GM12864 (cell line): ENCODE measurements around the gene FBXL20.
"Not testable (repeated sequence)": the region's sequence is repeated elsewhere in the genome, so short reads cannot be mapped to it uniquely, and the experiment has no call there.

ENCODE experiments used
- DNase-seq: peaks from one replicate; pipeline ENCODE4 v3.0.0-alpha.2; 2011; ENCODE audit warnings: low read depth
- H3K4me3 ChIP-seq: 2 replicates; pipeline ENCODE4 v1.5.1; 2011; ENCODE audit warnings: mild to moderate bottlenecking, low read depth, low read length, control low read depth
- CTCF ChIP-seq: IDR thresholded peaks from 2 replicates; pipeline ENCODE4 v1.5.1; 2011; ENCODE audit warnings: low read depth, mild to moderate bottlenecking, moderate library complexity, low read length, control low read depth, inconsistent platforms; ENCODE audit errors: missing control alignments

FBXL20 gene

GRCh38 chr17:39252788-39253460 is 148.5 kb downstream of the FBXL20 start:
- H3K4me3 ChIP-seq: no peak overlapping the region
- TF ChIP-seq CTCF: no peak
- DNase-seq: no peak

GRCh38 chr17:39251997-39252396 is 149.4 kb downstream of the FBXL20 start:
- no peak overlapping the region for H3K4me3 ChIP-seq
- DNase-seq: no peak
- no peak for TF ChIP-seq CTCF

GRCh38 chr17:39250076-39250475 is 151.3 kb downstream of the FBXL20 start:
- not testable (repeated sequence) for H3K4me3 ChIP-seq, DNase-seq

- no peak for DNase-seq
- no peak for TF ChIP-seq CTCF
- H3K4me3 ChIP-seq: no peak overlapping the region
Observed at GRCh38 chr17:39246274-39246673, 155.2 kb downstream of the FBXL20 start.

- DNase-seq: peak; percentile 54
- peak; percentile 94 for TF ChIP-seq CTCF
- H3K4me3 ChIP-seq: no peak overlapping the region
Observed at GRCh38 chr17:39244600-39245570, 156.5 kb downstream of the FBXL20 start.

GRCh38 chr17:39244016-39244599 is 157.3 kb downstream of the FBXL20 start:
- no peak for TF ChIP-seq CTCF
- no peak for DNase-seq
- H3K4me3 ChIP-seq: no peak overlapping the region

- DNase-seq: no peak
- H3K4me3 ChIP-seq: no peak overlapping the region
- no peak for TF ChIP-seq CTCF
Observed at GRCh38 chr17:39243155-39243554, 158.3 kb downstream of the FBXL20 start.
